ENCODE data around the gene TNFAIP3.
A peak's percentile ranks its signal among the peaks of the same experiment; 100 is the strongest.

Gene TNFAIP3

GRCh38 chr6:137901454-137901853 lies 34.4 kb downstream of the TNFAIP3 start:
- DNase-seq (ENCODE audit: low spot score), result no peak
- no peak for FAIRE-seq

GRCh38 chr6:137902699-137903098 lies 35.6 kb downstream of the TNFAIP3 start:
- DNase-seq (ENCODE audit: low spot score) (no peak), FAIRE-seq (no peak)

GRCh38 chr6:137903274-137903932 lies 36.3 kb downstream of the TNFAIP3 start:
- no peak for DNase-seq (ENCODE audit: low spot score)
- no peak for FAIRE-seq

- peak; percentile 86 for FAIRE-seq
- peak; percentile 73 for DNase-seq (ENCODE audit: low spot score)
Measured at GRCh38 chr6:137903933-137904821, 37.1 kb downstream of the TNFAIP3 start.

- DNase-seq (ENCODE audit: low spot score) (peak; percentile 44), FAIRE-seq (no peak)
Measured at GRCh38 chr6:137904822-137905617, 38.0 kb downstream of the TNFAIP3 start.

- no peak for FAIRE-seq
- DNase-seq (ENCODE audit: low spot score), result no peak
Measured at GRCh38 chr6:137906020-137906472, 39.0 kb downstream of the TNFAIP3 start.

- DNase-seq (ENCODE audit: low spot score), result no peak
- FAIRE-seq, result no peak
Measured at GRCh38 chr6:137907170-137907569, 40.1 kb downstream of the TNFAIP3 start.

GRCh38 chr6:137909533-137909932 lies 42.5 kb downstream of the TNFAIP3 start:
- DNase-seq (ENCODE audit: low spot score) (no peak), FAIRE-seq (no peak)

GRCh38 chr6:137910424-137910834 lies 43.4 kb downstream of the TNFAIP3 start:
- no peak for FAIRE-seq

GRCh38 chr6:137910843-137911456 lies 43.9 kb downstream of the TNFAIP3 start:
- FAIRE-seq (no peak), DNase-seq (ENCODE audit: low spot score) (no peak)

More at GRCh38 chr6:137910424-137910834, 43.4 kb downstream of the TNFAIP3 start:
- no peak for DNase-seq (ENCODE audit: low spot score)

- DNase-seq (ENCODE audit: low spot score), result no peak
- FAIRE-seq, result no peak
Measured at GRCh38 chr6:137911675-137912191, 44.7 kb downstream of the TNFAIP3 start.

- no peak for DNase-seq (ENCODE audit: low spot score)
- no peak for FAIRE-seq
Measured at GRCh38 chr6:137912813-137913212, 45.8 kb downstream of the TNFAIP3 start.

- FAIRE-seq (no peak), DNase-seq (ENCODE audit: low spot score) (no peak)
Measured at GRCh38 chr6:137913434-137913833, 46.4 kb downstream of the TNFAIP3 start.

- DNase-seq (ENCODE audit: low spot score), result no peak
- no peak for FAIRE-seq
Measured at GRCh38 chr6:137913996-137914529, 47.0 kb downstream of the TNFAIP3 start.

GRCh38 chr6:137914530-137915193 lies 47.6 kb downstream of the TNFAIP3 start:
- FAIRE-seq (no peak), DNase-seq (ENCODE audit: low spot score) (no peak)

- no peak for DNase-seq (ENCODE audit: low spot score)
- no peak for FAIRE-seq
Measured at GRCh38 chr6:137915790-137916189, 48.7 kb downstream of the TNFAIP3 start.

- DNase-seq (ENCODE audit: low spot score) (no peak), FAIRE-seq (no peak)
Measured at GRCh38 chr6:137917551-137918325, 50.7 kb downstream of the TNFAIP3 start.

- FAIRE-seq (no peak), DNase-seq (ENCODE audit: low spot score) (no peak)
Measured at GRCh38 chr6:137919502-137919823, 52.4 kb downstream of the TNFAIP3 start.
